HG02870 (cell line): Measurements from ENCODE around the gene TMEM45B.
"Not testable (repeated sequence)": the region's sequence is repeated elsewhere in the genome, so short reads cannot be mapped to it uniquely, and the experiment has no call there.

Source experiments
- ATAC-seq: cut with Tn5 transposase; IDR thresholded peaks from one replicate; pipeline ENCODE4 v1.9.1; 2021; ENCODE audit warnings: mild to moderate bottlenecking, moderate library complexity; ENCODE audit not compliant: unreplicated experiment

The TMEM45B gene

GRCh38 chr11:129804012-129804411 lies 11.6 kb upstream of the TMEM45B start:
- no peak for ATAC-seq

DNA sequence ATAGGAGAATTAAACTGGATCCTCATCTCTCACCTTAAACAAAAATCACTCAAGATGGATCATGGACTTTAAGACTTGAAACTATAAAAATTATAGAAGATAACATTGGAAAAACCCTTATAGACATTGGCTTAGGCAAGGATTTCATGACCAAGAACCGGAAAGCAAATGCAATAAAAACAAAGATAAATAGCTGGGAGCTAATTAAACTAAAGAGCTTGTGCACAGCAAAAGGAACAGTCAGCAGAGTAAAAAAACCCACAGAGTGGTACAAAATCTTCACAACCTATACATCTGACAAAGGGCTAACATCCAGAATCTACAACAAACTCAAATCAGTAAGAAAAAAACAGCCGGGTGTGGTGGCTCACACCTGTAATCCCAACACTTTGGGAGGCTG lies 7.4 kb upstream of the TMEM45B start:
- ATAC-seq, result not testable (repeated sequence)

GRCh38 chr11:129813231-129813791 lies 2.3 kb upstream of the TMEM45B start:
- ATAC-seq, result no peak

GRCh38 chr11:129814244-129815014 lies 1.2 kb upstream of the TMEM45B start:
- no peak for ATAC-seq

- ATAC-seq, result no peak
Observed at GRCh38 chr11:129817534-129818051, 1.9 kb downstream of the TMEM45B start.

GRCh38 chr11:129818236-129818635 lies 2.6 kb downstream of the TMEM45B start:
- not testable (repeated sequence) for ATAC-seq

DNA sequence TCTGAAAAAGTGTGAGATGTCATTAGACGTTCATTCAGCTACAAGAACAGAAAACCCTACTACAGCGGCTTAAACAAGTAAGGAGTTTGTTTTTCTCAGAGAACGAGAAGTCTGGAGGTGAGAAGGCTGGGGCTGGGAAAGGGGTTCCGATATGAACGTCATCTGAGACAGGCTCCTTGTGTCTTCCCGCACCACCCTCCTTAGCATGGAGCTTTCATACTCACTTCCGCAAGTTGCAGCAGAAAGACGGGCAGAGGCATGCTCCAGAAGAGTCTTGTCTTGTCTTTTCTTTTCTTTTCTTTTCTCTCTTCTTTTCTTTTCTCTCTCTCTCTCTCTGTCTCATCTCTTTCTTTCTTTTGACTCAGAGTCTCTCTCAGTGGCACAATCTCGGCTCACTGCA lies 3.6 kb downstream of the TMEM45B start:
- no peak for ATAC-seq

GRCh38 chr11:129820228-129820627 lies 4.6 kb downstream of the TMEM45B start:
- ATAC-seq, result not testable (repeated sequence)

GRCh38 chr11:129823281-129823680 lies 7.6 kb downstream of the TMEM45B start:
- not testable (repeated sequence) for ATAC-seq

DNA sequence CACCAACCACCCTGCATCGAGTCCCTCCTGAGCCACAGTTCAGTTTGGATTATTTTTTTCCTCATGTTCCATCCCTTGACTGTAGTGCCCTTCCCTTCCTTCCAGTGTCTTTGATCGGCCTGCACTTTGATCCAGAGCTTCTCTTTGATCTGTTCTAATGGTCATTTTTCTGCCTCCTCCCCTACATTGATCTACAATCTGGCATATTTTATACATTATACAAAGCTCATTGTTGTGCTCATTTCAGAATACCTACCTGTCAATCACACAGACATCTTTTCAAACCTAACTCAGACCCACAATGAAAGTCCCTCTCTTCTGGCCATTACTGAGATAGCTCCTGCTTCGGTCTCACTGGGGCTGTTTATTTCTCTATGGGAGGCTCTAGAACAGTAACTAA lies 8.2 kb downstream of the TMEM45B start:
- ATAC-seq, result not testable (repeated sequence)

DNA sequence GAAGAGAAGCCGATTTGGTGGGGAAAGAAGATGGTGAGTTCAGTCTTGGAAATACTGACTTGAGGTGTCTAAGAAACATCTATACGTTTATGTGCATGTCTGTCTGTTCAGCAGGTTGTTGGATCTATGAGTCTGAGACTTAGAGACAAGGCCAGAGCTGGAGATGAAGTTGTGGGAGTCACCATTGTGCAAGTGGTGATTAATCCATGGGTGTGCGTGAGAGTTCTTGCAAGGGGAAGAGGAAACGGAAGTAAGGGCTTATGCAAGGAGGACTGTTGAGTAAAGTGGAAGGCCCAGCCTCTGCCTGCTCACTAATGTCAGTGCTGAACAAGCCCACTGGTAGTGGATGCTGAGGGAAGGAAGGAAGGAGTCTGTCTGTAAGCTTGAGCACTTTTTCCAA lies 9.7 kb downstream of the TMEM45B start:
- ATAC-seq, result no peak

- ATAC-seq, result no peak
Observed at GRCh38 chr11:129828301-129828836, 12.7 kb downstream of the TMEM45B start.

GRCh38 chr11:129829497-129829896 lies 13.8 kb downstream of the TMEM45B start:
- ATAC-seq, result not testable (repeated sequence)

- ATAC-seq, result not testable (repeated sequence)
Observed at GRCh38 chr11:129831227-129831626, 15.6 kb downstream of the TMEM45B start.

DNA sequence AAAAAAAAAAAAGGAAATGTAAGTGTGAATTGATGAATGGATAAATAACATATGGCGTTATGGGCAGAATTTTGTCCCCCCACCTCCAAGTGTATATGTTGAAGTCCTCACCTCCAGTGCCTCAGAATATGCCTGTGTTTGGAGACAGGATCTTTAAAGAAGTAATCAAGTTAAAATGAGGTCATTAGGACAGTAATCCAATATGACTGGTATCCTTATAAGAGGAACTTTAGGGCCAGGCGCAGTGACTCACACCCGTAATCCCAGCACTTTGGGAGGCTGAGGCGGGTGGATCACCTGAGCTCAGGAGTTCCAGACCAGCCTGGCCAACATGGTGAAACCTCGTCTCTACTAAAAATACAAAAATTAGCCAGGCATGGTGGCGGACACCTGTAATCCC lies 17.6 kb downstream of the TMEM45B start:
- not testable (repeated sequence) for ATAC-seq

DNA sequence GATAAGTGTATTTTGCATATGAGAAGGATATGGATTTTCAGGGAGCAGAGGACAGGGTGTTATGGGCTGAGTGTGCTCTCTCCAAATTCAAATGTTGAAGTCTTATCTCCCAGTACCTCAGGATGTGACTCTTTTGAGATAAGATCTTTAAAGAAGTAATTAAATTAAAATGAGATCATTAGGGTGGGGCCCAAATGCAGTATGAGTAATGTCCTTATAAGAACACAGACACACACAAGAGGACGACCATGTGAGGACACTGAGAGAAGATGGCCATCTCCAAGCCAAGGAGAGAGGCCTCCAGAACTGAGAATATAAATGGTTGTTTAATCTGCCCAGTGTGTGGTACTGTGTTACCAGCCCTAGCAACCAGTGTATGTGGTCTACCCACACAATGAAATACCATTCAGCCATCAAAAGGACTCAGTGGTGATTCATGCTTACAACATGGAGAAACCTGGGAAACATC lies 20.8 kb downstream of the TMEM45B start:
- not testable (repeated sequence) for ATAC-seq

GRCh38 chr11:129836979-129837378 lies 21.3 kb downstream of the TMEM45B start:
- ATAC-seq, result no peak

DNA sequence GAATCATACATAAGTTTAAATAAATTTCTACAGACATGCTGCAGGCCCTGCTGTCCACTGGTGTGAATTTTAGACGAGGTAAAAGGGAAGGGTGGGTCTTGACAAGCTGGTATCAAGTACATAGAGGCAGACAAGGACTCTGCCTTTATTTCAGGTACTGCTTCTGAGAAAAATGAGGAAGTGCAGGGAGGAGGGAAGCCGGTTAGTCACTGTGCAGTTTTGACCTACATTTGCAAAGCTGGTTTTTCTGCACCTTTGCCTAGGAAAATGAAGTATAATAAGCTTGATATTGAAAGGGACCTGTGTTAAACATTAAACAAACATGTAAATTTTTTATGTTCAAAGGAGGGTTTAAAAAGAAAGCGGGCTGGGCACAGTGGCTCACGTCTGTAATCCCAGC lies 24.6 kb downstream of the TMEM45B start:
- no peak for ATAC-seq

DNA sequence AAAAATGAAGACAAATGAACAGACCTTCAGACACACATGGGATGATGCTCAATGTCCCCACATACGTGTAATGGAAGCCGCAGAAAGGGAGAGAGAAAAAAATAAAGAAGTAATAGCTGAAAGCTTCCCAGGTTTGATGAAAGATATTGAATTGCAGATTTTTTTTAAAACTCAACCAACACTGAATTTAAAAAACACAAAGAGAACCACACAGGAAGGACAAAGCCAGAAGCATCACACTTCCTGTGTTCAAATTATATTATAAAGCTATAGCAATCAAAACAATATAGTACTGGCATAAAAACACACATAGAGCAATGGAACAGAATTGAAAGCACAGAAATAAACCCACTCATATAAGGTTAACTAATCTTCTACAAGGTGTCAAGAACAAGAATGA lies 26.5 kb downstream of the TMEM45B start:
- no peak for ATAC-seq

DNA sequence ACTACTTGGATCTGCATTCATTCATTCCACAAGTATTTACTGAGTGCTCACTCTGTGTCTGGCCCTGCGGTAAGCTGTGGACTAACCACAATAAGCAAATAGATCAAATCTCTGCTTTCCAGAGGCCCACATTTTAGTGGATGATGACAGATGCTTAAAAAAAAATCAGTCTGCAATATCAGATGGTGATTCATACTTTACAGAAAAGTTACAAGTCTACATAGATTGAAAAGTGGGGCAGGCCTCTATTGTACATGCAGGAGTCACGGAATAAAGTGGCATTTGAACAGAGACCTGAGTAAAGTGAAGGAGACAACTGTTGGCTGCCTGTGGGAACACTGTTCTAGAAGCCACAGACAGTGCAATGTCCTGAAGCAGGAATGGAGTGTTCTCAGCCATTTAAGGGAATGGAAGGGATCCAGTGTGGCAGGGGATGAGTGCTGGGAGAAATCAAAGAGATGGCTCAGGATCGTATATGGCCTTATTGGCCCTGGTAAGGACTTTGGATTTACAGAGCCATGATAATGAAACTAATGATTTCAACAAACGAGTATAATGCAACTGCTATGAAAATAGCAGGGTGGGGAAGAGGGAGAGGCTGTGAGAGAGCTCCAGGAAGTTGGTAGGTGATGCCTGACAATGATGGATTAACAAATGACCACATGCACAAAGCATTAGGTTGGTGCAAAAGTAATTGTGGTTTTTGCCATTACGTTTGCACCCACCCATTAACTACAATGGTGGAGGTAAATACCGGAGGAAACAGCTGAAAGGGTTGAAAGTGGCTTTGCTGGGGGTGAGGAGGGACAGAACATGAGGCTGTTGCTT lies 31.1 kb downstream of the TMEM45B start:
- ATAC-seq, result no peak

- ATAC-seq, result not testable (repeated sequence)
Observed at GRCh38 chr11:129847361-129847760, 31.7 kb downstream of the TMEM45B start.
